LNCaP clone FGC (cell line): ENCODE results near the gene NIPBL.
"Not testable (repeated sequence)": the region's sequence is repeated elsewhere in the genome, so short reads cannot be mapped to it uniquely, and the experiment has no call there.

Source experiments
- DNase-seq: peaks from one replicate; pipeline ENCODE4 v3.0.0-alpha.2; 2011; ENCODE audit warnings: low read depth
- H3K4me3 ChIP-seq: 2 replicates; pipeline ENCODE4 v1.5.1; 2011; ENCODE audit warnings: mild to moderate bottlenecking, low read depth, low read length, control low read depth
- TF ChIP-seq, protein P1 (sequence below): IDR thresholded peaks from 2 replicates; pipeline ENCODE4 v1.5.1; 2012; ENCODE audit warnings: mild to moderate bottlenecking; ENCODE audit not compliant: control insufficient read depth, insufficient read depth; ENCODE audit errors: extremely low read depth

NIPBL gene

DNA sequence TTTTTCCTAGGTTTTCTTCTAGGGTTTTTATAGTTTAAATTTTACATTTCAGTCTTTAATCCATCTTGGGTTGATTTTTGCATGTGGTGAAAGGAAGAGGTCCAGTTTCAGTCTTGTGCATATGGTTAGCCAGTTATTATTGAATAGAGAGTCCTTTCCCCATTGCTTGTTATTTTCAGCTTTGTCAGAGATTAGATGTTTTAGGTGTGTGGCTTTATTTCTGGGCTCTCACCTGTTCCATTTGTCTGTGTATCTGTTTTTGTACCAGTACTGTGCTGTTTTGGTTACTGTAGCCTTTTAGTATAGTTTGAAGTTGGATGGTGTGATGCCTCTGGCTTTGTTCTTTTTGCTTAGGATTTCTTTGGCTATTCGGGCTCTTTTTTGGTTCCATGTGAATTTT is 25.8 kb downstream of the NIPBL start:
- TF ChIP-seq, protein P1, sequence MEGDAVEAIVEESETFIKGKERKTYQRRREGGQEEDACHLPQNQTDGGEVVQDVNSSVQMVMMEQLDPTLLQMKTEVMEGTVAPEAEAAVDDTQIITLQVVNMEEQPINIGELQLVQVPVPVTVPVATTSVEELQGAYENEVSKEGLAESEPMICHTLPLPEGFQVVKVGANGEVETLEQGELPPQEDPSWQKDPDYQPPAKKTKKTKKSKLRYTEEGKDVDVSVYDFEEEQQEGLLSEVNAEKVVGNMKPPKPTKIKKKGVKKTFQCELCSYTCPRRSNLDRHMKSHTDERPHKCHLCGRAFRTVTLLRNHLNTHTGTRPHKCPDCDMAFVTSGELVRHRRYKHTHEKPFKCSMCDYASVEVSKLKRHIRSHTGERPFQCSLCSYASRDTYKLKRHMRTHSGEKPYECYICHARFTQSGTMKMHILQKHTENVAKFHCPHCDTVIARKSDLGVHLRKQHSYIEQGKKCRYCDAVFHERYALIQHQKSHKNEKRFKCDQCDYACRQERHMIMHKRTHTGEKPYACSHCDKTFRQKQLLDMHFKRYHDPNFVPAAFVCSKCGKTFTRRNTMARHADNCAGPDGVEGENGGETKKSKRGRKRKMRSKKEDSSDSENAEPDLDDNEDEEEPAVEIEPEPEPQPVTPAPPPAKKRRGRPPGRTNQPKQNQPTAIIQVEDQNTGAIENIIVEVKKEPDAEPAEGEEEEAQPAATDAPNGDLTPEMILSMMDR = no peak
- H3K4me3 ChIP-seq = no peak overlapping the region
- no peak for DNase-seq

GRCh38 chr5:36904677-36905076 is 28.1 kb downstream of the NIPBL start:
- TF ChIP-seq, protein P1 = no peak
- H3K4me3 ChIP-seq = no peak overlapping the region
- no peak for DNase-seq

DNA sequence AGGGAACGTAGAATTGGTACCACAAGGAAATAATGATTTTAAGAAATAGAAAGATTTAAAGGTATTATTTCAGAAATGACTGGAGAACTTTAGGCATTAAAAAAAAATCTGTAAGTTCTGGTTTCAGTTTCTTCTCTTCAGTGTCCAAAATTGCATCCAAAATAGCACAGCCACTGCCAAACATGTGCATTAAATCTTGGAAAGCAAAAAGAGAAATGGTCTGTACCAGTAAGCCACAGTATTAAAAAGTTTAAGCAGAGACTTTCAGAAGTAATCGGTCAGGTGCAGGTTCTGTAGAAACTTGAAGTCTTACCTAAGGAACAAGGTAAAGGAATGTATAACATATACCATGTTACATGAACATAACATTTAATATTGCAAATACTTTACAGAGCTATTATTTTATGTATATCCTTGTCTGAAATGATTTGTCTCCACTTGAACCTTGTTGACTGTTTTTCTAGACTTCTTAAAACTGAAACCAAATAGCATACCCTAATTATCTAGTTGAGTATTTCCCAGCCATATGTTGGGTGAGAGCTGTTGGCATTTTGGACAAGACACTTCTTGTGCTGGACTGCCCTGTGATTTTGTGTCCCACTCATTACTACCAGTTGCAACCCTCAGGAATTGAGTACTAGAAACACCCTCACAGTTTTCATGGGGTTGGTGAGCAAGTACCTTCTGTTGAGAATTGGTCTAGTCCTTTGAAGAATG is 32.1 kb downstream of the NIPBL start:
- no peak for DNase-seq
- H3K4me3 ChIP-seq = no peak overlapping the region

DNA sequence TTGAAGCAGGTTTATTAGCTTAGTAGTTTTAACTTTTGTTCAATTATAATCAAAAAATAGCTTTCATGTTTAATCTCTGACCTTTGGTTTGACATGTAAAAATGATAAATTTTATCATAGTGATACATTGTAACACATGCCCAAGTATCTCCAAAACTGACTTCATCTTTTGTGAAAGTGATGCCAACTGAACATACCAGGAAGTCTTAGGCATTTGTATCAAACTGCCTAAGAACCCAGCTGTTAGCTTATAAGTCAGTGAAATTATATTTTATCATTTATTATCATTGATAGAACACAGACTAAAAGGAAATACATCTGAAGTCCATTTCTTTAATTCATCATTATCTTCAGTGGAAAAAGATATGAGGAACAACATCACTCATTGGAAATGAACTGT is 39.1 kb downstream of the NIPBL start:
- no peak overlapping the region for H3K4me3 ChIP-seq
- no peak for DNase-seq
- TF ChIP-seq, protein P1 = no peak

More for the DNA sequence above, 32.1 kb downstream of the NIPBL start:
- TF ChIP-seq, protein P1 = no peak

- H3K4me3 ChIP-seq, DNase-seq: not testable (repeated sequence)
Observed at GRCh38 chr5:36916614-36917013, 40.0 kb downstream of the NIPBL start.

DNA sequence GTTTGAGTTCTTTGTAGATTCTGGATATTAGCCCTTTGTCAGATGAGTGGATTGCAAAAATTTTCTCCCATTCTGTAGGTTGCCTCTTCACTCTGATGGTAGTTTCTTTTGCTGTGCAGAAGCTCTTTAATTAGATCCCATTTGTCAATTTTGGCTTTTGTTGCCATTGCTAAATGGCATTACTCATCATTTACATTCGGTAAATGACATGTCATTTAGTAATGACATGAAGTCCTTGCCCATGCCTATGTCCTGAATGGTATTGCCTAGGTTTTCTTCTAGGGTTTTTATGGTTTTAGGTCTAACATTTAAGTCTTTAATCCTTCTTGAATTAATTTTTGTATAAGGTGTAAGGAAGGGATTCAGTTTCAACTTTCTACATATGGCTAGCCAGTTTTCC is 40.8 kb downstream of the NIPBL start:
- H3K4me3 ChIP-seq, DNase-seq: not testable (repeated sequence)

DNA sequence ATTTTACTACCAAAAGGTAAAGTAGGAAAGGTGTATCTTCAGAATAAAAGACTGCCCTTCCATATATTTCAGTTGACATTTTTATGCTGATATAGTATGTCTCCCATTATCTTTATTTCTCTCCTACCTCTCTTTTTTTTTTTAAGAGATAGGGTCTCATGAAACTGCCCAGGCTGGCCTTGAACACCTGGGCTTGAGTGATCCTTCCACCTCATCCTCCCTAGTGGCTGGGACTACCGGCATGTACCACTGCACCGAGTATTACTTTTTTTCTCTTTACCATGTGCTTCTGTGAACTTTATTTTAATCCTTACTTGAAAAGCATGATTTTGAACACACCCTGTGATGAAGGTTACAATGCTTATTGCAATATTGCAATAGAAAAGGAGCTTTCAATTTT is 42.7 kb downstream of the NIPBL start:
- TF ChIP-seq, protein P1 = no peak
- H3K4me3 ChIP-seq = no peak overlapping the region
- no peak for DNase-seq

DNA sequence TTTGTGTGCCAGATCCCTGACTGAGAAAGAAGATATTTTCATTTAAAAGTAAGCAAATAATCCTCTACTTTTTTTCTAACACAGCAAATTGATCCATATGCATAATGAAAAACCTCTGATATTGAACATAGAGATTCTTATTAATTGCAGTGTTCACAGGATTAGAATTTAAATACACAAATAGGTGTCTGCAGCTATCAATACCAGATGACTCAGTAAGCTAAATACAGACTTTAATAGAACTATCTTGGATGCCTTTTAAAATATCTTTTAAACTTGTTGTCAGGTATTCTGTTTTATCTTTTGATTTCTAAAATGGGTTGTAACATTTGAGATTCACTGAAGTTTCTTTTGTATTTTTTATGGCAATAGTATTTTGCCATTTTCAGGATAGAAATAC is 43.1 kb downstream of the NIPBL start:
- no peak overlapping the region for H3K4me3 ChIP-seq
- no peak for DNase-seq
- TF ChIP-seq, protein P1 = no peak
